HEK293T (cell line): ENCODE data around the gene GPRC5C.

Experiments used
- CTCF ChIA-PET: fragments of 350-600 bp; formaldehyde crosslinking; extraction: SDS; loops from one replicate; lab custom pipeline; 2021; ENCODE audit warnings: antibody characterized with exemption, inconsistent platforms; lab: Yijun Ruan, JAX
- POLR2A ChIA-PET: fragments of 350-600 bp; formaldehyde crosslinking; extraction: SDS; loops from one replicate; lab custom pipeline; 2020; ENCODE audit warnings: antibody characterized with exemption, inconsistent platforms; lab: Yijun Ruan, JAX
- DNase-seq: peaks from one replicate; pipeline ENCODE4 v3.0.0; 2012; ENCODE audit warnings: mixed read lengths; ENCODE audit errors: extremely low spot score
- ARNT ChIP-seq: fragments of 450-650 bp; IDR thresholded peaks from 2 replicates; pipeline ENCODE4 v1.6.1; 2017; ENCODE audit warnings: mild to moderate bottlenecking
- BHLHE40 ChIP-seq: fragments of 450-650 bp; IDR thresholded peaks from 2 replicates; pipeline ENCODE4 v1.6.1; 2016; ENCODE audit warnings: mild to moderate bottlenecking, moderate library complexity, borderline replicate concordance
- CTBP1 ChIP-seq: fragments of 450-650 bp; IDR thresholded peaks from 2 replicates; pipeline ENCODE4 v1.6.1; 2016; ENCODE audit warnings: borderline replicate concordance
- ELF4 ChIP-seq: fragments of 450-650 bp; IDR thresholded peaks from 2 replicates; pipeline ENCODE4 v1.6.1; 2017; ENCODE audit warnings: antibody characterized with exemption
- FOXA1 ChIP-seq: fragments of 450-650 bp; IDR thresholded peaks from 2 replicates; pipeline ENCODE4 v1.6.1; 2016; ENCODE audit warnings: mild to moderate bottlenecking
- FOXK2 ChIP-seq: fragments of 450-650 bp; IDR thresholded peaks from 2 replicates; pipeline ENCODE4 v1.6.1; 2016; ENCODE audit warnings: mild to moderate bottlenecking
- FOXM1 ChIP-seq: fragments of 450-650 bp; IDR thresholded peaks from 2 replicates; pipeline ENCODE4 v1.6.1; 2017; ENCODE audit warnings: mild to moderate bottlenecking, borderline replicate concordance
- HDGF ChIP-seq: fragments of 450-650 bp; IDR thresholded peaks from 2 replicates; pipeline ENCODE4 v1.6.1; 2017; ENCODE audit warnings: antibody characterized with exemption, borderline replicate concordance
- L3MBTL2 ChIP-seq: fragments of 450-650 bp; conservative IDR thresholded peaks from 2 replicates; pipeline ENCODE4 v1.6.1; 2016; ENCODE audit warnings: mild to moderate bottlenecking
- LEF1 ChIP-seq: fragments of 450-650 bp; IDR thresholded peaks from 2 replicates; pipeline ENCODE4 v1.6.1; 2017; ENCODE audit warnings: mild to moderate bottlenecking, borderline replicate concordance
- NFRKB ChIP-seq: fragments of 450-650 bp; IDR thresholded peaks from 2 replicates; pipeline ENCODE4 v1.6.1; 2016; ENCODE audit warnings: mild to moderate bottlenecking, moderate library complexity
- SP1 ChIP-seq: fragments of 450-650 bp; IDR thresholded peaks from 2 replicates; pipeline ENCODE4 v1.6.1; 2017
- SUZ12 ChIP-seq: fragments of 450-650 bp; IDR thresholded peaks from 2 replicates; pipeline ENCODE4 v1.6.1; 2016; ENCODE audit warnings: mild to moderate bottlenecking
- TARDBP ChIP-seq: fragments of 450-650 bp; IDR thresholded peaks from 2 replicates; pipeline ENCODE4 v1.6.1; 2016
- ZNF384 ChIP-seq: fragments of 450-650 bp; IDR thresholded peaks from 2 replicates; pipeline ENCODE4 v1.6.1; 2016
- TF ChIP-seq, protein P1 (sequence below): fragments of 450-650 bp; IDR thresholded peaks from 2 replicates; pipeline ENCODE4 v1.6.1; 2016

GPRC5C gene

DNA sequence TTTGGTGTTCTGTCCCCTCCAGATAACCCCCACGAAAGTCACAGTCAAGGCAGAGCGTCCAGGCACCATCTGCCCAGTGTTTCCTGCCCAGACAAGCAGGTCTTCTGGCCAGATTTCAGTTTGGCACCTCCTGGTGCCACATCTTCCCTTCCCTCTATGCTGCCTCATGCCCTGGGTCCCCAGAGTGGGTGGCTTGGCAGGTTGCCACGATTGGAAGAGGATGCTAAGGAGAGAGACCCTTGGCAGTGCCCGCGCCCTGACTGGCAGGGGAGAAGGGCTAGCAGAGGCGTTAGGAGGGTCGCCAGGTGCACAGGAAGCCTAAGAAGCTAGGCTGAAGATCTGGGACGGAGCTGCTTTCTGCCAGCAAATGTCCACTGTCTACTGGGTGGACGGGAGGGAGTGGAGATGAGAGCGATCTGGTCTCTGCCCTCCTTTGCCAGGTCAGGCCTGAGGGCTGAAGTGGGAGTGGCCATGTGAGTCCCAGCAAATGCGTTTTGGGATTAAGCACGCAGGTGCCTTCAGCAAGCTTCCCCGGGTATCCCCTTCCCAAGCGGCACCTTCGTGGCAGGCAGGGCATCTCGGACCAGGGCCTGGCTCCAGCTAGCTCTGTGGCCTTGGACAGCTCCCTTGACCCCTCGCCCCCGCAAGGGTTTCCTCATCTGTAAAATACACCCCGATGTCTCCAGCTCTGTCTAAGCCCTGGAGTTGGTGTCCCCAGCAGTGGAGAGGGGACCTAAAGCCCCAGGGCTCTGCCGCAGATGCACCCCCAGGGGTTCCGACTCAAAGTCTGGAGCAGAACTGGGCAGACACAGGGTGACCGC, 21.2 kb downstream of the GPRC5C start:
- DNase-seq: no peak
- ChIA-PET POLR2A (interaction anchor here (1.0 to 4.4 kb wide), 3 partner anchors 9 to 37 kb away, joined by 3 to 27 read pairs (median 20); no protein-coding TSS in a partner anchor), CTCF (interaction anchor here (0.5 to 1.6 kb wide), 3 partner anchors 85 to 1023 kb away, joined by 3 to 4 read pairs (median 3); no protein-coding TSS in a partner anchor)
- TF ChIP-seq ARNT: no peak
- TF ChIP-seq CTBP1: no peak
- no peak for TF ChIP-seq SUZ12
- TF ChIP-seq, protein P1, sequence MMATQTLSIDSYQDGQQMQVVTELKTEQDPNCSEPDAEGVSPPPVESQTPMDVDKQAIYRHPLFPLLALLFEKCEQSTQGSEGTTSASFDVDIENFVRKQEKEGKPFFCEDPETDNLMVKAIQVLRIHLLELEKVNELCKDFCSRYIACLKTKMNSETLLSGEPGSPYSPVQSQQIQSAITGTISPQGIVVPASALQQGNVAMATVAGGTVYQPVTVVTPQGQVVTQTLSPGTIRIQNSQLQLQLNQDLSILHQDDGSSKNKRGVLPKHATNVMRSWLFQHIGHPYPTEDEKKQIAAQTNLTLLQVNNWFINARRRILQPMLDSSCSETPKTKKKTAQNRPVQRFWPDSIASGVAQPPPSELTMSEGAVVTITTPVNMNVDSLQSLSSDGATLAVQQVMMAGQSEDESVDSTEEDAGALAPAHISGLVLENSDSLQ: no peak
- TF ChIP-seq BHLHE40: no peak
- no peak for TF ChIP-seq NFRKB

DNA sequence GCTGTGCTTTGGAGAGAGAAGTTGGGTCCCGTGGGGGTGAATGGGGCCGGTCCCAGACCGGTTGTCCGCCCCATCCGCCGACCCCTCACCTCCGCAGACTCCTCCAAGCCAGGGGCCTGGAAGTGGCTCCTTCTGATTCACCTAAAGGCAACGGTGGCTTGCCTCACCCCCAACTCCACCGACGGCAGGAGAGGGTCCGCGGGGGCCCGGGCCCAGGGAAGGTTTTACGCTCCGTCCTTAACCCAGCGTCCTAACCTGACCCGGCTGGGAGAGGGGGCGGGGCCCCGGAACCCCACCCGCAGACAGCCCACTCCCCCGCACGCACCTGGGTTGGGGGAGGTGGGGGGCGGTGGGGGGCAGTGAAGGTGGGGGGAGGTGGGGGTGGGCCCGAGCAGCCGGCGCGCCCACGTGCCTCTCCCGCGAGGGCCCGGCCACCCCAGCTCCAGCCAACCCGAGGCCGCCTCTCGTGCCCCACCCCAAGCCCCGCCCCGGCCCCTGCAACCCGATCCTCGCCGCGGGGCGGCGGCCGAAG, 21.8 kb downstream of the GPRC5C start:
- ChIA-PET CTCF (interaction anchor here (0.5 to 1.6 kb wide), 3 partner anchors 16 to 1024 kb away, joined by 3 to 4 read pairs (median 3); no protein-coding TSS in a partner anchor), POLR2A (interaction anchor here (1.0 to 4.4 kb wide), 3 partner anchors 10 to 37 kb away, joined by 3 to 27 read pairs (median 20); no protein-coding TSS in a partner anchor)
- TF ChIP-seq TARDBP: no peak
- TF ChIP-seq NFRKB: no peak
- no peak for TF ChIP-seq FOXA1
- TF ChIP-seq, protein P1: no peak
- peak; percentile 95 for DNase-seq

DNA sequence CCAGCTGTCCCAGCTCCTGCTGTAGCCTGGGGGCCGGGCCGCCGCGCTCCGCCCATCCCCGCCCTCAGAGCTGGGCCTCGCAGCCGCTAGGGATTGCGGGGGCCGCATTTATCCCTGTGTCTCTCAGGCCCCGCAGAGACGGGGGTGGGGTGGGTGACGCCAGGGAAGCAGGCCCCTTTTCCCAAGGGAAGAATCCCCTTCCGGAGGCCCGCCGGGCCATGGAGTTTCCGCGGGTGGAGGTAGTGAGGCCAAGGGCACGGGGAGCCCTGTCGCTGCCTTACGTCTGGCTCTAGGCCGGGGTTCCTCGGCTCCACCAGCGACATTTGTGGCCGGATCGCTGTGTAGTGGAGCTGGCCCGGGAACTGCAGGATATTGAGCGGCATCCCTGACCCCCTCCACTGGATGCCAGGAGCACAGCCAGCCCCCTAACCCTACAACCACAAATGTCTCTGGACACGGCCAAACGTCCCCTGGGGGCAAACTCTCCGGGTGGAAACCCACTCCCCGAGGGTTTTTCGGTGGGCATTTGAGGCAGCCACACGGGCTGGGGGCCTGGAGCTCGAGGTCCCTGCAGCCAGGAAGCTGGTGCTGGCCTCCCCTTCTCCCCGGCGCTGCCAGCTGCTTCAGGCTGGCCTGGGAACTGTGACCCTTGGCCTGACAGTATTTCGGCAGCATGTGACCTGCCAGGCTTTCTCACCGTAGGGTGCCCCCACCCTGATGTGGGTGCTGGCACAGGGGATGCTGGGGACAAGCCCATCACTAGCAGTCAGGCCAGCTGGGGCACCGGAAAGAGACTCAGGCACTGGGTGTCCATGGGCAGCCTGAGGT, 22.5 kb downstream of the GPRC5C start:
- ChIA-PET CTCF (interaction anchor here (0.9 to 2.1 kb wide), 4 partner anchors 17 to 87 kb away, joined by 3 to 15 read pairs (median 4); no protein-coding TSS in a partner anchor), POLR2A (interaction anchor here (0.8 to 4.4 kb wide), 5 partner anchors 11 to 76 kb away, joined by 3 to 27 read pairs (median 6); no protein-coding TSS in a partner anchor)
- TF ChIP-seq HDGF (no peak), CTBP1 (no peak), LEF1 (no peak), SP1 (no peak), FOXA1 (no peak), NFRKB (no peak), ZNF384 (no peak)
- DNase-seq: no peak

DNA sequence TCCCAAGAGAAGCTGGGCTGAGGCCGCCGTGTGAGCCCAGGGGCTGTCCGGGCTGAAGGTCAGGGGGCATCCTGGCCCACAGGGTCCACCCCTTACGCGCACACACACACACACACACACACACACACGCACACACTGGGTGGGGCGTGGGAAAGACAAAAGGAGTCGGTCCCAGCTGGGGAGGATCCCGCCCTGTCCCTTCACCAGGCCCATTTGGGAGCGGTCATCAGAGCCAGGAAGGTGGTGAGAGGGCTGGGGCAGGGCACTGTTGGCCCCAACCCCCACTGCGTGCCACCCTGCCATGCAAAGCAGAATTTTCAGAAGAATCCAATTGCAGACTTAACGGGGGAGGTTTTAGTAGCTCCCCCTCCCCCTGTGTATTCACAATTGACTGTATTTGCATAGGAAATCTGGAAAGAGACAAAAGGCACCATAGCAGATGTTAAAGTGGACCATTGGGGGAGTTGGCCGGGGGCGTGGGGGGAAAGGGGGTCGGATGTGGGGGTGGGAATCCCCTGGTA, 23.2 kb downstream of the GPRC5C start:
- CTCF ChIA-PET: interaction anchor here (0.8 to 2.1 kb wide), 3 partner anchors 18 to 86 kb away, joined by 3 to 15 read pairs (median 5); no protein-coding TSS in a partner anchor
- POLR2A ChIA-PET: interaction anchor here (0.8 to 4.4 kb wide), 5 partner anchors 11 to 77 kb away, joined by 3 to 27 read pairs (median 6); no protein-coding TSS in a partner anchor
- TF ChIP-seq ZNF384: no peak
- TF ChIP-seq, protein P1: no peak
- TF ChIP-seq ARNT: no peak
- TF ChIP-seq SUZ12: no peak
- TF ChIP-seq FOXM1: no peak
- no peak for TF ChIP-seq CTBP1
- no peak for TF ChIP-seq L3MBTL2
- no peak for TF ChIP-seq SP1
- no peak for TF ChIP-seq ELF4
- no peak for TF ChIP-seq BHLHE40
- no peak for TF ChIP-seq HDGF
- no peak for TF ChIP-seq TARDBP
- no peak for TF ChIP-seq LEF1
- no peak for TF ChIP-seq FOXK2
- TF ChIP-seq FOXA1: no peak
- no peak for DNase-seq

DNA sequence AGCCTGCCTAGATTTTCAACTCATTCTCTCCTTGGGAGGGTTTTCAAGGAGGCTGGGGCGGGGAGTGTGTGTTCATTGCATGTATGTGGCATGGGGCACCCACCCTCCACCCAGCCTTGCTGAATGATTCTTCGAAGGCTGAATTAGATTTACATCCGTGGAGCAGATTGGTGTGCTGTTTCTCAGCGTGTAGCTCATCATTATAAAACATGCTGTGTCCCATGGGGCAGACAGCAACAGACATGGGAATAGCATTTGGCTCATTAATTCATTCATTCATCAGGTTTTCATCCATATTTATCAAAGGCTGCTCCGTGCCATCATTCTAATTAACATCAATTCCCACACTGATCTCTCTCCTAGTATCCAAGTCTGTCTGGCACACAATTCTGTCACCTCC, 23.9 kb downstream of the GPRC5C start:
- DNase-seq: no peak
- ChIA-PET POLR2A (interaction anchor here (0.8 to 4.4 kb wide), 3 partner anchors 12 to 77 kb away, joined by 3 to 27 read pairs (median 6); no protein-coding TSS in a partner anchor), CTCF (interaction anchor here (0.6 to 2.1 kb wide), 4 partner anchors 15 to 87 kb away, joined by 3 to 15 read pairs (median 4); no protein-coding TSS in a partner anchor)
- TF ChIP-seq CTBP1: no peak
- no peak for TF ChIP-seq ELF4
- no peak for TF ChIP-seq ZNF384
- TF ChIP-seq HDGF: no peak
- TF ChIP-seq L3MBTL2: no peak
- no peak for TF ChIP-seq BHLHE40
- TF ChIP-seq SUZ12: no peak
- no peak for TF ChIP-seq TARDBP
- TF ChIP-seq FOXA1: no peak
- TF ChIP-seq FOXK2: no peak
- TF ChIP-seq NFRKB: no peak
- TF ChIP-seq SP1: no peak
- no peak for TF ChIP-seq ARNT
- no peak for TF ChIP-seq FOXM1
